ENCODE data around the gene XPO5.

DNA sequence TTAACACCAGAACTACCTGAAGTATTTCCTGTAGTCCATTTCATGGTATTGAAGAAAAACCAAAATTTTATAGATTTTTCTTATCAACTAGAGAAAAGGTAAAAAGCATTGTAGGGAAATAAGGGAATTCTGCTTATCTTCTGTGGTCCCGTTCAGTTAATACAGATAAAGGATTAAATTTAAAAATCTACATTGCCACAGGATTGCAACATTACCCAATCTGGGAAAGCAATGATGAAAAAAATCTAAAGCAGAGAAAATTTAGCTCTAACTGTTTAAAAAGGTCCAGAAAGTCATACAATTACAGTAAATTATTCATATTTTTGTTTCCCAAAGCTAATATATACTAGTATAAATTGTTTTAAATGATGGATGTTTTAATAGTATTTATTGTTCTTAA lies 18.1 kb upstream of the XPO5 start:
- TF ChIP-seq, protein P1, sequence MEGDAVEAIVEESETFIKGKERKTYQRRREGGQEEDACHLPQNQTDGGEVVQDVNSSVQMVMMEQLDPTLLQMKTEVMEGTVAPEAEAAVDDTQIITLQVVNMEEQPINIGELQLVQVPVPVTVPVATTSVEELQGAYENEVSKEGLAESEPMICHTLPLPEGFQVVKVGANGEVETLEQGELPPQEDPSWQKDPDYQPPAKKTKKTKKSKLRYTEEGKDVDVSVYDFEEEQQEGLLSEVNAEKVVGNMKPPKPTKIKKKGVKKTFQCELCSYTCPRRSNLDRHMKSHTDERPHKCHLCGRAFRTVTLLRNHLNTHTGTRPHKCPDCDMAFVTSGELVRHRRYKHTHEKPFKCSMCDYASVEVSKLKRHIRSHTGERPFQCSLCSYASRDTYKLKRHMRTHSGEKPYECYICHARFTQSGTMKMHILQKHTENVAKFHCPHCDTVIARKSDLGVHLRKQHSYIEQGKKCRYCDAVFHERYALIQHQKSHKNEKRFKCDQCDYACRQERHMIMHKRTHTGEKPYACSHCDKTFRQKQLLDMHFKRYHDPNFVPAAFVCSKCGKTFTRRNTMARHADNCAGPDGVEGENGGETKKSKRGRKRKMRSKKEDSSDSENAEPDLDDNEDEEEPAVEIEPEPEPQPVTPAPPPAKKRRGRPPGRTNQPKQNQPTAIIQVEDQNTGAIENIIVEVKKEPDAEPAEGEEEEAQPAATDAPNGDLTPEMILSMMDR (IDR thresholded peaks at IDR 0.05; ENCODE audit: borderline replicate concordance, extremely low read depth, low read length, poor library complexity, severe bottlenecking) = no peak
- TF ChIP-seq EZH2 (IDR thresholded peaks at IDR 0.05; ENCODE audit: borderline replicate concordance, low read depth, low read length, severe bottlenecking) = no peak
